Measurements from ENCODE around the gene CDH4.

GRCh38 chr20:61666471-61666832 lies 414.4 kb downstream of the CDH4 start:
- TF ChIP-seq CTCF (IDR thresholded peaks at IDR 0.05; ENCODE audit: control extremely low read depth in 1 of 3, insufficient read depth in 1 of 3, low read depth in 1 of 3, low read length in 3 of 3) (no peak), POLR2AphosphoS5 (IDR thresholded peaks at IDR 0.05; ENCODE audit: low read depth, low read length) (no peak), MAFK (IDR thresholded peaks at IDR 0.05; ENCODE audit: low read depth, low read length) (no peak), CEBPB (IDR thresholded peaks at IDR 0.05; ENCODE audit: low read depth, low read length) (no peak), SAP30 (IDR thresholded peaks at IDR 0.05; ENCODE audit: insufficient read depth, insufficient replicate concordance, low read length) (no peak), SP4 (IDR thresholded peaks at IDR 0.05; ENCODE audit: low read length) (no peak), EZH2 (IDR thresholded peaks at IDR 0.05; ENCODE audit: low read depth, low read length, severe bottlenecking) (no peak), NRF1 (IDR thresholded peaks at IDR 0.05; ENCODE audit: low read depth, low read length) (no peak)

Measured in H1 (cell line).